Measurements from ENCODE around the gene RPS6KA4. TPM values are rescaled to one million over a fixed set of nuclear protein-coding genes. Genes with fewer than 3 reads are reported as not detected.

Gene RPS6KA4
- total RNA-seq, 2 experiments from 2014 or later = 13.4 to 16.7 TPM

- no peaks in the 10 kb centered on the region for H4K20me1 ChIP-seq (ENCODE audit: insufficient read depth, low read length)
- H3K36me3 ChIP-seq (ENCODE audit: insufficient read depth, low read length) = peaks cover 9% of the 10 kb centered on the region; the same call in 1 of the 2 replicates
- no peaks in the 10 kb centered on the region for H3K9me2 ChIP-seq (ENCODE audit: insufficient read depth, low read length)
- no peak for DNase-seq (ENCODE audit: low spot score)
- TF ChIP-seq CTCF (conservative IDR thresholded peaks at IDR 0.05; ENCODE audit: low read length) = no peak
- no peak for TF ChIP-seq EZH2phosphoT487 (IDR thresholded peaks at IDR 0.05; ENCODE audit: borderline replicate concordance, low read depth, low read length)
- H3K9me3 ChIP-seq (ENCODE audit: low read length) = no peaks in the 10 kb centered on the region
- H2AFZ ChIP-seq (ENCODE audit: low read length) = no peak overlapping the region
- no peaks in the 10 kb centered on the region for H3K79me2 ChIP-seq (ENCODE audit: insufficient read depth, low read depth, low read length)
- H3K4me3 ChIP-seq (ENCODE audit: low read depth, low read length, poor library complexity, severe bottlenecking) = no peak overlapping the region
- POLR2A ChIA-PET = no interaction called here
- no TSS peak for BruUV-seq (replicated peaks)
- H3K27ac ChIP-seq (ENCODE audit: low read depth, low read length, poor library complexity, severe bottlenecking) = no peak overlapping the region
- H3K4me1 ChIP-seq (ENCODE audit: insufficient read depth, low read length, poor library complexity, severe bottlenecking) = peaks cover 9% of the 10 kb centered on the region
- intact Hi-C loops (cut with micrococcal nuclease; ENCODE audit: unreplicated experiment) = no loop called here
- CTCF ChIA-PET (ENCODE audit: unreplicated experiment) = interaction anchor here (0.5 kb wide), 1 partner anchor 589 kb away, joined by 3 read pairs; no protein-coding TSS in a partner anchor
- no peak overlapping the region for H3K4me2 ChIP-seq (ENCODE audit: low read length)
Observed at GRCh38 chr11:64327375-64327774, 31.6 kb upstream of the RPS6KA4 start.

- no peak overlapping the region for H2AFZ ChIP-seq (ENCODE audit: low read length)
- DNase-seq (ENCODE audit: low spot score) = no peak
- H3K9me2 ChIP-seq (ENCODE audit: insufficient read depth, low read length) = no peaks in the 10 kb centered on the region
- H3K4me3 ChIP-seq (ENCODE audit: low read depth, low read length, poor library complexity, severe bottlenecking) = no peak overlapping the region
- no peak overlapping the region for H3K4me2 ChIP-seq (ENCODE audit: low read length)
- no peak for TF ChIP-seq CTCF (conservative IDR thresholded peaks at IDR 0.05; ENCODE audit: low read length)
- TF ChIP-seq EZH2phosphoT487 (IDR thresholded peaks at IDR 0.05; ENCODE audit: borderline replicate concordance, low read depth, low read length) = no peak
- no peak overlapping the region for H3K27ac ChIP-seq (ENCODE audit: low read depth, low read length, poor library complexity, severe bottlenecking)
- CTCF ChIA-PET (ENCODE audit: unreplicated experiment) = no interaction called here
- POLR2A ChIA-PET = no interaction called here
- peaks cover 10% of the 10 kb centered on the region for H3K4me1 ChIP-seq (ENCODE audit: insufficient read depth, low read length, poor library complexity, severe bottlenecking)
- intact Hi-C loops (cut with micrococcal nuclease; ENCODE audit: unreplicated experiment) = no loop called here
- H4K20me1 ChIP-seq (ENCODE audit: insufficient read depth, low read length) = no peaks in the 10 kb centered on the region
- no peaks in the 10 kb centered on the region for H3K9me3 ChIP-seq (ENCODE audit: low read length)
- H3K79me2 ChIP-seq (ENCODE audit: insufficient read depth, low read depth, low read length) = no peaks in the 10 kb centered on the region
- H3K36me3 ChIP-seq (ENCODE audit: insufficient read depth, low read length) = peaks cover 3% of the 10 kb centered on the region; the same call in 1 of the 2 replicates
- no TSS peak for BruUV-seq (replicated peaks)
Observed at GRCh38 chr11:64327993-64328392, 31.0 kb upstream of the RPS6KA4 start.

GRCh38 chr11:64330888-64331287 lies 28.1 kb upstream of the RPS6KA4 start:
- H3K79me2 ChIP-seq (ENCODE audit: insufficient read depth, low read depth, low read length) = no peaks in the 10 kb centered on the region
- no peak overlapping the region for H3K4me3 ChIP-seq (ENCODE audit: low read depth, low read length, poor library complexity, severe bottlenecking)
- H3K36me3 ChIP-seq (ENCODE audit: insufficient read depth, low read length) = peaks cover 9% of the 10 kb centered on the region; the same call in 1 of the 2 replicates
- ChIA-PET CTCF (ENCODE audit: unreplicated experiment) (interaction anchor here (1.4 kb wide), 1 partner anchor 13 kb away, joined by 9 read pairs; the partner anchor contains the start of genes PRDX5 and TRMT112), POLR2A (interaction anchor here (1.1 to 1.9 kb wide), 2 partner anchors 13 to 26 kb away, joined by 3 to 11 read pairs; partner anchors contain the start of genes PRDX5 and TRMT112)
- H3K9me3 ChIP-seq (ENCODE audit: low read length) = no peaks in the 10 kb centered on the region
- H3K27ac ChIP-seq (ENCODE audit: low read depth, low read length, poor library complexity, severe bottlenecking) = no peak overlapping the region
- no peaks in the 10 kb centered on the region for H3K9me2 ChIP-seq (ENCODE audit: insufficient read depth, low read length)
- intact Hi-C loops (cut with micrococcal nuclease; ENCODE audit: unreplicated experiment) = loop anchor here (1.0 kb wide), 1 partner anchor 13 kb away; the partner anchor contains the start of gene PRDX5
- H3K4me2 ChIP-seq (ENCODE audit: low read length) = no peak overlapping the region
- peaks cover 22% of the 10 kb centered on the region for H3K4me1 ChIP-seq (ENCODE audit: insufficient read depth, low read length, poor library complexity, severe bottlenecking)
- TF ChIP-seq CTCF (conservative IDR thresholded peaks at IDR 0.05; ENCODE audit: low read length) = no peak
- TF ChIP-seq EZH2phosphoT487 (IDR thresholded peaks at IDR 0.05; ENCODE audit: borderline replicate concordance, low read depth, low read length) = no peak
- no peaks in the 10 kb centered on the region for H4K20me1 ChIP-seq (ENCODE audit: insufficient read depth, low read length)
- no TSS peak for BruUV-seq (replicated peaks)
- H2AFZ ChIP-seq (ENCODE audit: low read length) = no peak overlapping the region
- no peak for DNase-seq (ENCODE audit: low spot score)

Measured in OCI-LY7 (cell line).